ENCODE measurements around the gene TRIM10. TPM values are rescaled to one million over a fixed set of nuclear protein-coding genes. Genes with fewer than 3 reads are reported as not detected.

The TRIM10 gene
- total and polyA plus RNA-seq, 10 of the 15 experiments (the other 5 are each of a cell fraction or from before 2014, with no cell fraction given), result 0.01 TPM; not detected in 9

DNA sequence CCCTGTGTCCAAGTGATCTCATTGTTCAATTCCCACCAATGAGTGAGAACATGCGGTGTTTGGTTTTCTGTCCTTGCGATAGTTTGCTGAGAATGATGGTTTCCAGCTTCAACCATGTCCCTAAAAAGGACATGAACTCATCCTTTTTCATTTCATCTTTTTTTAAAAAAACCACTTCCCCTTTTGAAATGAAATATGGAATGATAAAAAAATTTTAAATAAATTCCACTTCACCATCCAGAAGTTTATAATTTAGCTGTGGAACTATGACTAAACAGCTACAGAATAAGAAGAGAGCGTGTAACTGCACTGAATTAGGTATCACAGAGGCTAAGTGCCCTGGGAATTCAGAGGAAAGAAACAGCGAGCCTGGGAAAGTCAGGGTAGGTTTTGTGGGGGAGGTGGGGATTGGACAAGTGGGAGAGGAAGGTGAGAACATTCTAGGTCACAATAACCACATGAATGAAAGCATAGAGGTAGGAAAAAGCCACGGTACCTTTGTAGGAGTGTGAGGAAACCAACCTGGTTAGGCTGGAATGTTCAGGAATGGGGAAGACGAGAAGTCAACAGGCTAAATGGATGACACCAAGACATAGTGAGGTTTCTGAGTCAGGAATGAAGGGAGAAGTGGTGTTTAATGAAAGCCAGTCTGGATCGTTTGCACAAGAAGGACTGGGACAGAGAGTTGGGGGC, 11.0 kb downstream of the TRIM10 start (continued):
- TF ChIP-seq, protein P1, sequence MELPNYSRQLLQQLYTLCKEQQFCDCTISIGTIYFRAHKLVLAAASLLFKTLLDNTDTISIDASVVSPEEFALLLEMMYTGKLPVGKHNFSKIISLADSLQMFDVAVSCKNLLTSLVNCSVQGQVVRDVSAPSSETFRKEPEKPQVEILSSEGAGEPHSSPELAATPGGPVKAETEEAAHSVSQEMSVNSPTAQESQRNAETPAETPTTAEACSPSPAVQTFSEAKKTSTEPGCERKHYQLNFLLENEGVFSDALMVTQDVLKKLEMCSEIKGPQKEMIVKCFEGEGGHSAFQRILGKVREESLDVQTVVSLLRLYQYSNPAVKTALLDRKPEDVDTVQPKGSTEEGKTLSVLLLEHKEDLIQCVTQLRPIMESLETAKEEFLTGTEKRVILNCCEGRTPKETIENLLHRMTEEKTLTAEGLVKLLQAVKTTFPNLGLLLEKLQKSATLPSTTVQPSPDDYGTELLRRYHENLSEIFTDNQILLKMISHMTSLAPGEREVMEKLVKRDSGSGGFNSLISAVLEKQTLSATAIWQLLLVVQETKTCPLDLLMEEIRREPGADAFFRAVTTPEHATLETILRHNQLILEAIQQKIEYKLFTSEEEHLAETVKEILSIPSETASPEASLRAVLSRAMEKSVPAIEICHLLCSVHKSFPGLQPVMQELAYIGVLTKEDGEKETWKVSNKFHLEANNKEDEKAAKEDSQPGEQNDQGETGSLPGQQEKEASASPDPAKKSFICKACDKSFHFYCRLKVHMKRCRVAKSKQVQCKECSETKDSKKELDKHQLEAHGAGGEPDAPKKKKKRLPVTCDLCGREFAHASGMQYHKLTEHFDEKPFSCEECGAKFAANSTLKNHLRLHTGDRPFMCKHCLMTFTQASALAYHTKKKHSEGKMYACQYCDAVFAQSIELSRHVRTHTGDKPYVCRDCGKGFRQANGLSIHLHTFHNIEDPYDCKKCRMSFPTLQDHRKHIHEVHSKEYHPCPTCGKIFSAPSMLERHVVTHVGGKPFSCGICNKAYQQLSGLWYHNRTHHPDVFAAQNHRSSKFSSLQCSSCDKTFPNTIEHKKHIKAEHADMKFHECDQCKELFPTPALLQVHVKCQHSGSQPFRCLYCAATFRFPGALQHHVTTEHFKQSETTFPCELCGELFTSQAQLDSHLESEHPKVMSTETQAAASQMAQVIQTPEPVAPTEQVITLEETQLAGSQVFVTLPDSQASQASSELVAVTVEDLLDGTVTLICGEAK (IDR thresholded peaks at IDR 0.05; ENCODE audit: borderline replicate concordance), result no peak
- TF ChIP-seq, protein P2, sequence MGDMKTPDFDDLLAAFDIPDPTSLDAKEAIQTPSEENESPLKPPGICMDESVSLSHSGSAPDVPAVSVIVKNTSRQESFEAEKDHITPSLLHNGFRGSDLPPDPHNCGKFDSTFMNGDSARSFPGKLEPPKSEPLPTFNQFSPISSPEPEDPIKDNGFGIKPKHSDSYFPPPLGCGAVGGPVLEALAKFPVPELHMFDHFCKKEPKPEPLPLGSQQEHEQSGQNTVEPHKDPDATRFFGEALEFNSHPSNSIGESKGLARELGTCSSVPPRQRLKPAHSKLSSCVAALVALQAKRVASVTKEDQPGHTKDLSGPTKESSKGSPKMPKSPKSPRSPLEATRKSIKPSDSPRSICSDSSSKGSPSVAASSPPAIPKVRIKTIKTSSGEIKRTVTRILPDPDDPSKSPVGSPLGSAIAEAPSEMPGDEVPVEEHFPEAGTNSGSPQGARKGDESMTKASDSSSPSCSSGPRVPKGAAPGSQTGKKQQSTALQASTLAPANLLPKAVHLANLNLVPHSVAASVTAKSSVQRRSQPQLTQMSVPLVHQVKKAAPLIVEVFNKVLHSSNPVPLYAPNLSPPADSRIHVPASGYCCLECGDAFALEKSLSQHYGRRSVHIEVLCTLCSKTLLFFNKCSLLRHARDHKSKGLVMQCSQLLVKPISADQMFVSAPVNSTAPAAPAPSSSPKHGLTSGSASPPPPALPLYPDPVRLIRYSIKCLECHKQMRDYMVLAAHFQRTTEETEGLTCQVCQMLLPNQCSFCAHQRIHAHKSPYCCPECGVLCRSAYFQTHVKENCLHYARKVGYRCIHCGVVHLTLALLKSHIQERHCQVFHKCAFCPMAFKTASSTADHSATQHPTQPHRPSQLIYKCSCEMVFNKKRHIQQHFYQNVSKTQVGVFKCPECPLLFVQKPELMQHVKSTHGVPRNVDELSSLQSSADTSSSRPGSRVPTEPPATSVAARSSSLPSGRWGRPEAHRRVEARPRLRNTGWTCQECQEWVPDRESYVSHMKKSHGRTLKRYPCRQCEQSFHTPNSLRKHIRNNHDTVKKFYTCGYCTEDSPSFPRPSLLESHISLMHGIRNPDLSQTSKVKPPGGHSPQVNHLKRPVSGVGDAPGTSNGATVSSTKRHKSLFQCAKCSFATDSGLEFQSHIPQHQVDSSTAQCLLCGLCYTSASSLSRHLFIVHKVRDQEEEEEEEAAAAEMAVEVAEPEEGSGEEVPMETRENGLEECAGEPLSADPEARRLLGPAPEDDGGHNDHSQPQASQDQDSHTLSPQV (IDR thresholded peaks at IDR 0.05), result no peak
- TF ChIP-seq BACH1 (IDR thresholded peaks at IDR 0.05; ENCODE audit: borderline replicate concordance), result no peak
- TF ChIP-seq SP1 (IDR thresholded peaks at IDR 0.05; ENCODE audit: low read depth, low read length), result no peak
- no peak for TF ChIP-seq POU2F2 (IDR thresholded peaks at IDR 0.05; ENCODE audit: borderline replicate concordance, low read depth, low read length)
- no peak for TF ChIP-seq MEF2A (IDR thresholded peaks at IDR 0.05; ENCODE audit: insufficient read depth, low read depth, low read length)
- peak; percentile 53; the same call in 1 of the 2 replicates for TF ChIP-seq NFIC (IDR thresholded peaks at IDR 0.05; ENCODE audit: low read depth, low read length)
- TF ChIP-seq LARP7 (IDR thresholded peaks at IDR 0.05), result no peak
- peak; percentile 40; a peak in 3 of 4 replicates for TF ChIP-seq IKZF2 (IDR thresholded peaks at IDR 0.05)
- no peak for TF ChIP-seq CHD4 (IDR thresholded peaks at IDR 0.05)
- no peak for TF ChIP-seq SRF (IDR thresholded peaks at IDR 0.05; ENCODE audit: low read depth in 2 of 2, low read length in 2 of 2)
- no peak for TF ChIP-seq SUPT20H (IDR thresholded peaks at IDR 0.05; ENCODE audit: borderline replicate concordance, control insufficient read depth, low read depth, low read length)
- TF ChIP-seq ZNF274 (IDR thresholded peaks at IDR 0.05; ENCODE audit: insufficient read depth, insufficient read length), result no peak
- TF ChIP-seq YBX1 (IDR thresholded peaks at IDR 0.05), result no peak
- TF ChIP-seq, protein P3, sequence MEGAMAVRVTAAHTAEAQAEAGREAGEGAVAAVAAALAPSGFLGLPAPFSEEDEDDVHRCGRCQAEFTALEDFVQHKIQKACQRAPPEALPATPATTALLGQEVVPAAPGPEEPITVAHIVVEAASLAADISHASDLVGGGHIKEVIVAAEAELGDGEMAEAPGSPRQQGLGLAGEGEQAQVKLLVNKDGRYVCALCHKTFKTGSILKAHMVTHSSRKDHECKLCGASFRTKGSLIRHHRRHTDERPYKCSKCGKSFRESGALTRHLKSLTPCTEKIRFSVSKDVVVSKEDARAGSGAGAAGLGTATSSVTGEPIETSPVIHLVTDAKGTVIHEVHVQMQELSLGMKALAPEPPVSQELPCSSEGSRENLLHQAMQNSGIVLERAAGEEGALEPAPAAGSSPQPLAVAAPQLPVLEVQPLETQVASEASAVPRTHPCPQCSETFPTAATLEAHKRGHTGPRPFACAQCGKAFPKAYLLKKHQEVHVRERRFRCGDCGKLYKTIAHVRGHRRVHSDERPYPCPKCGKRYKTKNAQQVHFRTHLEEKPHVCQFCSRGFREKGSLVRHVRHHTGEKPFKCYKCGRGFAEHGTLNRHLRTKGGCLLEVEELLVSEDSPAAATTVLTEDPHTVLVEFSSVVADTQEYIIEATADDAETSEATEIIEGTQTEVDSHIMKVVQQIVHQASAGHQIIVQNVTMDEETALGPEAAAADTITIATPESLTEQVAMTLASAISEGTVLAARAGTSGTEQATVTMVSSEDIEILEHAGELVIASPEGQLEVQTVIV (IDR thresholded peaks at IDR 0.05; ENCODE audit: borderline replicate concordance, partially characterized antibody), result no peak
- peak; percentile 31; the same call in 1 of the 2 replicates for TF ChIP-seq SPI1 (IDR thresholded peaks at IDR 0.05; ENCODE audit: borderline replicate concordance, insufficient read depth, low read depth, low read length)
- TF ChIP-seq, protein P4, sequence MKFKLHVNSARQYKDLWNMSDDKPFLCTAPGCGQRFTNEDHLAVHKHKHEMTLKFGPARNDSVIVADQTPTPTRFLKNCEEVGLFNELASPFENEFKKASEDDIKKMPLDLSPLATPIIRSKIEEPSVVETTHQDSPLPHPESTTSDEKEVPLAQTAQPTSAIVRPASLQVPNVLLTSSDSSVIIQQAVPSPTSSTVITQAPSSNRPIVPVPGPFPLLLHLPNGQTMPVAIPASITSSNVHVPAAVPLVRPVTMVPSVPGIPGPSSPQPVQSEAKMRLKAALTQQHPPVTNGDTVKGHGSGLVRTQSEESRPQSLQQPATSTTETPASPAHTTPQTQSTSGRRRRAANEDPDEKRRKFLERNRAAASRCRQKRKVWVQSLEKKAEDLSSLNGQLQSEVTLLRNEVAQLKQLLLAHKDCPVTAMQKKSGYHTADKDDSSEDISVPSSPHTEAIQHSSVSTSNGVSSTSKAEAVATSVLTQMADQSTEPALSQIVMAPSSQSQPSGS (IDR thresholded peaks at IDR 0.05; ENCODE audit: low read length), result 0 out of 2 replicates have a peak, but pooled peaks have one; percentile 20
- peak; percentile 35; the same call in 1 of the 2 replicates for TF ChIP-seq IKZF1 (conservative IDR thresholded peaks at IDR 0.05)
